Gastrocnemius medialis (tissue), 4 donors: ENCODE results near the gene TRIM14.

Experiments
- POLR2A ChIP-seq, 2 donors: fragments of 450-650 bp; IDR thresholded peaks; one replicate each; pipeline ENCODE4 v1.6.1; 2017; ENCODE audit warnings: antibody characterized with exemption in 2 of 2, mild to moderate bottlenecking in 2 of 2, moderate library complexity in 2 of 2
- TF ChIP-seq, protein P1 (sequence below), 5 experiments: fragments of 450-650 bp in 3 of 5; fragments of 200-600 bp in 2 of 5; sonication (generic) in 2 of 5; IDR thresholded peaks in 4 of 5; conservative IDR thresholded peaks in 1 of 5; 1 replicate in 4 of 5; 2 replicates in 1 of 5; pipeline ENCODE4 v1.5.1; 2016 to 2019; ENCODE audit warnings: antibody characterized with exemption in 5 of 5, mild to moderate bottlenecking in 3 of 5, moderate library complexity in 3 of 5

DNA sequence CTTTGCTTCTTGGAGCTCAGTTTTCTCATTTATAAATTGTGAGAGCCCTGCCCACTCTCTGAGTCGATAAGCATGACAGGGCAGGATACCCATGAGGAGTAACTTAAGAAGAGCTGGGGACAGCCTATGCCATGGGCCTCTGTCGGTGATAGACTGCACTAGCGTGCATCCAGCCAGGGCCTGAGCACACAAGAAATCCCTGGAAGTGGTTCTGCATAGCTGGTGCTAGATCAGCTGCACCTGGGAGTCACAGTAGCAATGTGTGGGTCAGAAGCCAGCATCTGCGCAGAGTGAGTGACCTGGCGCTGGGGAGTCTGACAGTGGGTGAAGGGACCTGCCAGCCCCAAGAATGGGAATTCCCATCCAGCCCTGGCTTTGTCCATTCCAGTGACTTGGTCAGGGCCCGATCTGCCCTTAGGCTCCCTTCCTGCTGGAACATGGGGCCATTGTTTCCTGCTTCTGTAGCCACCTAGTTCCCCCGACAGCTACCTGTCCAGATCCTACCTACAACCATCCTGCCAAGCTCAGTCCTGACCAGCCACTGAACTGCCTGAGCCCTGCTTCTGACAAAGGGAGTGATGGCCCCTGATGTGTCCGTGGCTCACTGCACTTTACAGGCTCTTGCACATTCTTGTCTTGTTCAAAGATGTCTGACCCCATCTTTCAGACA lies 98.4 kb downstream of the TRIM14 start:
- TF ChIP-seq, protein P1, sequence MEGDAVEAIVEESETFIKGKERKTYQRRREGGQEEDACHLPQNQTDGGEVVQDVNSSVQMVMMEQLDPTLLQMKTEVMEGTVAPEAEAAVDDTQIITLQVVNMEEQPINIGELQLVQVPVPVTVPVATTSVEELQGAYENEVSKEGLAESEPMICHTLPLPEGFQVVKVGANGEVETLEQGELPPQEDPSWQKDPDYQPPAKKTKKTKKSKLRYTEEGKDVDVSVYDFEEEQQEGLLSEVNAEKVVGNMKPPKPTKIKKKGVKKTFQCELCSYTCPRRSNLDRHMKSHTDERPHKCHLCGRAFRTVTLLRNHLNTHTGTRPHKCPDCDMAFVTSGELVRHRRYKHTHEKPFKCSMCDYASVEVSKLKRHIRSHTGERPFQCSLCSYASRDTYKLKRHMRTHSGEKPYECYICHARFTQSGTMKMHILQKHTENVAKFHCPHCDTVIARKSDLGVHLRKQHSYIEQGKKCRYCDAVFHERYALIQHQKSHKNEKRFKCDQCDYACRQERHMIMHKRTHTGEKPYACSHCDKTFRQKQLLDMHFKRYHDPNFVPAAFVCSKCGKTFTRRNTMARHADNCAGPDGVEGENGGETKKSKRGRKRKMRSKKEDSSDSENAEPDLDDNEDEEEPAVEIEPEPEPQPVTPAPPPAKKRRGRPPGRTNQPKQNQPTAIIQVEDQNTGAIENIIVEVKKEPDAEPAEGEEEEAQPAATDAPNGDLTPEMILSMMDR (IDR thresholded peaks at IDR 0.05 in 4 of 5, conservative IDR thresholded peaks at IDR 0.05 in 1 of 5), result no peak
- no peak for TF ChIP-seq POLR2A (IDR thresholded peaks at IDR 0.05)
